Measurements from ENCODE around the gene BABAM2. TPM values are rescaled to one million over a fixed set of nuclear protein-coding genes. Genes with fewer than 3 reads are reported as not detected.

The BABAM2 gene
- total RNA-seq, 1 donor from 2014 or later: 29.5 TPM

DNA sequence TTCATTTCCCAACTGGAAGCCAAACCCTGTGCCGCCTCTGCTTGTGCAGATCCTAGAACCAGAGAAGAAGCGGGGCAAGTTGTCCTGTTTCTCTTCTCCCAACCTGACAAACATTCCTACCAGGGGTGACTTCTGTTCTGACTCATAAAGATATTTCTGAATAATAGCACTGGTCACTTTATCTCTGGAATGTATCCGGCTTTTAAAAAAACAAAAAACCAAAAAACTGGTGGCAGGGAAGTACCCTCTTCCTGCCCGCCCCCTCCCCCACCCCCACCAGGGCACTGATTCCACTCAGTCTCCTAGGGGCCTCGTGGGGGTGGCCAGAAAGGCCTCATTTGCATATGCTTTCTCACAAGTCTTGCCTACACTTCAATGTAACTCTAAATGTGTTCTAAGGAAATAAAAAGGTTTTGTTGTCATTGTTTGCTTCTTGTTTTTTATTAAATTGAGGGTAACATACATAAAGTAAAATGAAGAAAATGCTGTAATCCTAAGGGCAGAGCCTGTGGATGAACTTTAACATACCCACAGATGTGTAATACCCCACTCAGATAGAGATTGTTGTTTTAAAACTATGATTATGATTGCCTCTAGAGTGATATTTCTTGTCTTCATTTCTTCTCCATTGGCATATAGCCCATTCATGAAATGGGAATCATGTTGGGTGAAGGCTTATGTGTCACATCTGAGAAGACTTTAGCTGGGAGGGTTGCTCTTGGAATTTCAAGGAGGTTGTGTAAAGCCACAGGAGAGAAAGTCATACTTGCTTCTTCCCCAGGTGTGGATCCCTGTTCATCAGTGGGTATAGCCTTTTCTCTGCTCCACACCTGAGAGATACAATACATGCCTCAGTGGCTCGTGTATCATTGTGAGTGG is 496.8 kb downstream of the BABAM2 start:
- no peak for ATAC-seq

Other genes starting within 250 kb of the BABAM2 start
- 11.7 TPM for gene SUPT7L, start 227.1 kb upstream of the BABAM2 start, total RNA-seq
- gene SLC4A1AP, start 226.8 kb upstream of the BABAM2 start, total RNA-seq: 13.3 TPM
- gene MRPL33, start 119.0 kb upstream of the BABAM2 start, total RNA-seq: 37.3 TPM
- 4.5 TPM for gene RBKS, start 342 bp upstream of the BABAM2 start, total RNA-seq

Data from esophagus mucosa (tissue), 1 donor.